IMR-90 (cell line): Measurements from ENCODE around the gene PCDHB11. TPM values are rescaled to one million over a fixed set of nuclear protein-coding genes. Genes with fewer than 3 reads are reported as not detected.
A peak's percentile ranks its signal among the peaks of the same experiment; 100 is the strongest.
"Not testable (repeated sequence)": the region's sequence is repeated elsewhere in the genome, so short reads cannot be mapped to it uniquely, and the experiment has no call there.

Source experiments
- ATAC-seq: fragments of 200-7000 bp; cut with Tn5 transposase; 2 replicates; pipeline ENCODE4 v1.9.1; 2020; ENCODE audit warnings: low read depth, mild to moderate bottlenecking, moderate library complexity
- BruUV-seq: library from RNA; stranded (reverse); fragments of 400-500 nt; replicated peaks from 2 replicates; lab custom pipeline; 2021; lab: Mats Ljungman, UMichigan
- CTCF ChIA-PET: fragments of 300-600 bp; formaldehyde crosslinking; extraction: SDS; loops from one replicate; lab custom pipeline; 2021; ENCODE audit warnings: antibody characterized with exemption; lab: Yijun Ruan, JAX
- POLR2A ChIA-PET: fragments of 300-600 bp; sonication (Branson Sonifier 250); formaldehyde crosslinking; loops from one replicate; lab custom pipeline; 2022; ENCODE audit warnings: antibody characterized with exemption; ENCODE audit not compliant: unreplicated experiment; lab: Charles Lee
- DNase-seq: peaks from one replicate; pipeline ENCODE4 v3.0.0; 2013
- H2AFZ ChIP-seq: replicated peaks from 2 replicates; pipeline ENCODE3; 2013; ENCODE audit warnings: low read length, mild to moderate bottlenecking; ENCODE audit not compliant: poor library complexity
- H2AK5ac ChIP-seq: 2 replicates; pipeline ENCODE4 v1.6.1; 2013; ENCODE audit warnings: low read depth, low read length, inconsistent platforms
- H2AK9ac ChIP-seq: replicated peaks from 2 replicates; pipeline ENCODE3; 2013; ENCODE audit warnings: mild to moderate bottlenecking, low read depth, low read length, moderate library complexity; ENCODE audit not compliant: poor library complexity
- H2BK120ac ChIP-seq: 2 replicates; pipeline ENCODE4 v1.6.1; 2013; ENCODE audit warnings: low read depth, low read length, inconsistent platforms
- H2BK15ac ChIP-seq: 3 replicates; pipeline ENCODE4 v1.6.1; 2013; ENCODE audit warnings: low read depth, low read length, inconsistent platforms
- H2BK20ac ChIP-seq: 2 replicates; pipeline ENCODE4 v1.6.1; 2013; ENCODE audit warnings: low read depth, mild to moderate bottlenecking, inconsistent platforms, low read length, moderate library complexity
- H2BK5ac ChIP-seq: 2 replicates; pipeline ENCODE4 v1.6.1; 2013; ENCODE audit warnings: mild to moderate bottlenecking, low read depth, low read length, inconsistent platforms; ENCODE audit not compliant: poor library complexity, severe bottlenecking
- H3K14ac ChIP-seq: replicated peaks from 2 replicates; pipeline ENCODE4 v1.6.1; 2013; ENCODE audit warnings: low read depth, low read length, inconsistent platforms
- H3K18ac ChIP-seq: 2 replicates; pipeline ENCODE4 v1.6.1; 2013; ENCODE audit warnings: low read depth, low read length, control low read depth
- H3K23ac ChIP-seq: 2 replicates; pipeline ENCODE4 v1.6.1; 2013; ENCODE audit warnings: low read depth, low read length, inconsistent platforms
- H3K27ac ChIP-seq: 2 replicates; pipeline ENCODE4 v1.5.1; 2013; ENCODE audit warnings: mild to moderate bottlenecking, control low read depth, low read length; ENCODE audit not compliant: insufficient read depth
- H3K27me3 ChIP-seq: 2 replicates; pipeline ENCODE4 v1.6.1; 2013; ENCODE audit warnings: low read length; ENCODE audit not compliant: control insufficient read depth, insufficient read depth
- H3K36me3 ChIP-seq: 2 replicates; pipeline ENCODE4 v1.6.1; 2013; ENCODE audit warnings: low read length, mixed read lengths; ENCODE audit not compliant: control insufficient read depth, insufficient read depth
- H3K4ac ChIP-seq: 2 replicates; pipeline ENCODE4 v1.6.1; 2013; ENCODE audit warnings: low read depth, low read length, inconsistent platforms
- H3K4me1 ChIP-seq: 2 replicates; pipeline ENCODE4 v1.6.1; 2013; ENCODE audit warnings: low read length, mixed read lengths; ENCODE audit not compliant: control insufficient read depth, insufficient read depth
- H3K4me2 ChIP-seq: 2 replicates; pipeline ENCODE4 v1.6.1; 2013; ENCODE audit warnings: low read depth, mild to moderate bottlenecking, control low read depth, low read length, moderate library complexity
- H3K4me3 ChIP-seq: 2 replicates; pipeline ENCODE4 v1.5.1; 2013; ENCODE audit warnings: low read depth, mild to moderate bottlenecking, control low read depth, low read length, moderate library complexity; ENCODE audit not compliant: insufficient read depth
- H3K56ac ChIP-seq: 2 replicates; pipeline ENCODE4 v1.6.1; 2013; ENCODE audit warnings: low read length, inconsistent platforms; ENCODE audit not compliant: insufficient read depth; ENCODE audit errors: extremely low read depth
- H3K79me1 ChIP-seq, 2 experiments: 2 replicates each; pipeline ENCODE4 v1.6.1; 2013; ENCODE audit warnings: low read length in 2 of 2, inconsistent platforms in 1 of 2, low read depth in 1 of 2
- H3K9ac ChIP-seq: 2 replicates; pipeline ENCODE4 v1.6.1; 2013; ENCODE audit warnings: low read depth, low read length, control low read depth
- H3K9me1 ChIP-seq: 2 replicates; pipeline ENCODE4 v1.6.1; 2013; ENCODE audit warnings: low read length, inconsistent platforms; ENCODE audit not compliant: insufficient read depth
- H3K9me3 ChIP-seq: 2 replicates; pipeline ENCODE4 v1.6.1; 2013; ENCODE audit warnings: low read length; ENCODE audit not compliant: control insufficient read depth, insufficient read depth
- H4K20me1 ChIP-seq: 2 replicates; pipeline ENCODE4 v1.6.1; 2013; ENCODE audit warnings: low read length, inconsistent platforms; ENCODE audit not compliant: insufficient read depth
- H4K5ac ChIP-seq: 2 replicates; pipeline ENCODE4 v1.6.1; 2013; ENCODE audit warnings: mild to moderate bottlenecking, low read depth, low read length, control low read depth
- H4K8ac ChIP-seq, 2 experiments: 2 replicates each; pipeline ENCODE4 v1.6.1; 2013; ENCODE audit warnings: low read depth in 2 of 2, low read length in 2 of 2, control low read depth in 1 of 2, inconsistent platforms in 1 of 2
- H4K91ac ChIP-seq: 2 replicates; pipeline ENCODE4 v1.6.1; 2013; ENCODE audit warnings: low read depth, low read length, inconsistent platforms; ENCODE audit not compliant: insufficient read depth
- BHLHE40 ChIP-seq: fragments of 150-350 bp; IDR thresholded peaks from 2 replicates; pipeline ENCODE4 v1.6.1; 2016; ENCODE audit warnings: mild to moderate bottlenecking, low read depth, low read length
- CTCF ChIP-seq: conservative IDR thresholded peaks from 2 replicates; pipeline ENCODE4 v1.5.1; 2012; ENCODE audit warnings: mild to moderate bottlenecking, low read depth, low read length, improper control_type of control experiment
- RAD21 ChIP-seq: IDR thresholded peaks from 2 replicates; pipeline ENCODE4 v1.6.1; 2012; ENCODE audit warnings: low read length, improper control_type of control experiment
- RFX5 ChIP-seq: IDR thresholded peaks from 2 replicates; pipeline ENCODE4 v1.8.0; 2012; ENCODE audit warnings: low read depth, mild to moderate bottlenecking, low read length, moderate library complexity
- SMC3 ChIP-seq: fragments of 150-350 bp; IDR thresholded peaks from 2 replicates; pipeline ENCODE4 v1.6.1; 2016; ENCODE audit warnings: low read depth, mild to moderate bottlenecking, antibody characterized with exemption, low read length, moderate library complexity
- WGBS, 2 experiments: methylation state at CpG; one replicate each; pipeline versions ENCODE4 v1.1.5 to v1.1.7; 2013; ENCODE audit warnings: missing lambda C conversion rate in 2 of 2; ENCODE audit not compliant: insufficient read length in 1 of 2; ENCODE audit errors: extremely low coverage in 2 of 2; 5-methylcytosine and 5-hydroxymethylcytosine counted together
- dilution Hi-C: fragments of 300-500 bp; cut with HindIII; formaldehyde crosslinking; loops from one replicate; pipeline ENCODE4 v1.14.3; 2018; ENCODE audit warnings: low sequenced_read_pairs; ENCODE audit not compliant: unreplicated experiment
- in situ Hi-C: fragments of 300-500 bp; cut with MboI; formaldehyde crosslinking; loops from 3 replicates; pipeline ENCODE4 v1.14.3; 2019; ENCODE audit warnings: low sequenced_read_pairs, inconsistent platforms, mixed read lengths
- intact Hi-C: fragments of 100-400 bp; cut with micrococcal nuclease; formaldehyde crosslinking; loops from 2 replicates; pipeline ENCODE4 v1.10.0; 2022
- polyA plus RNA-seq, 3 experiments: library from polyadenylated mRNA; depleted of rRNA; stranded (reverse); fragments of >200 nt; gene quantifications; 2 replicates each; pipeline ENCODE4 v1.2.3, GENCODE V29; 2012; ENCODE audit warnings: low replicate concordance in 1 of 3
- total RNA-seq: library from RNA; depleted of rRNA; stranded (reverse); fragments of >200 nt; gene quantifications from 2 replicates; pipeline ENCODE4 v1.2.3, GENCODE V29; 2012

Gene PCDHB11
- total and polyA plus RNA-seq, 2 of the 4 experiments (the other 2 are of a cell fraction): under 0.01 to 0.05 TPM

DNA sequence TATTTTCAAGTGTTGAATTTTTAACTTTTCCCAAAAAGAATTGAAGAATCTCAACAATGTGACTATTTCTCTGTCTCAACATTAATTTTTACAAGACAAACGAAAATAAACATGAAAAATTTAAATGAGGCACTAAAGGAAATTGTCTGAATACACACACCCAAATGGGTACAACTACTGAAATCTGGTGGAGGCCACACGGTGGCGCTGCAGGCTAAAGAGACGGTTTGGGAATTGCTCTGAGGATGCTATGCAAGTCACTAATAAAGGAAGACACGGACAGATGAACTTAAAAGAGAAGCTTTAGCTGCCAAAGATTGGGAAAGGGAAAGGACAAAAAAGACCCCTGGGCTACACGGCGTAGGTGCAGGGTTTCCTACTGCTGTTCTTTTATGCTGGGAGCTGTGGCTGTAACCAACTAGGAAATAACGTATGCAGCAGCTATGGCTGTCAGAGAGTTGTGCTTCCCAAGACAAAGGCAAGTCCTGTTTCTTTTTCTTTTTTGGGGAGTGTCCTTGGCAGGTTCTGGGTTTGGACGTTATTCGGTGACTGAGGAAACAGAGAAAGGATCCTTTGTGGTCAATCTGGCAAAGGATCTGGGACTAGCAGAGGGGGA lies 7.2 kb upstream of the PCDHB11 start, which contains the start of gene PCDHB10:
TSS of gene PCDHB10 (plus strand) at position 244 of the 616 bp plus-strand sequence. CDS start at position 444, 200 bp downstream.
- Histone ChIP-seq H3K9ac (peak within 1 kb of the TSS; percentile 75), H3K27me3 (no peaks in the 10 kb centered on the region), H3K4ac (no peak within 1 kb of the TSS), H2BK20ac (no peak within 1 kb of the TSS), H3K9me1 (no peaks in the 10 kb centered on the region), H3K79me1 (no peaks in the 10 kb centered on the region), H4K5ac (no peak within 1 kb of the TSS), H3K14ac (no peak within 1 kb of the TSS), H3K4me3 (peak within 1 kb of the TSS; percentile 58), H3K4me2 (peak within 1 kb of the TSS; percentile 88), H4K8ac (no peak within 1 kb of the TSS), H3K18ac (no peak within 1 kb of the TSS), H3K36me3 (no peaks in the 10 kb centered on the region), H4K20me1 (no peaks in the 10 kb centered on the region), H3K56ac (no peak within 1 kb of the TSS), H2AFZ (no peak within 1 kb of the TSS), H4K91ac (no peak within 1 kb of the TSS), H2BK120ac (no peak within 1 kb of the TSS), H3K9me3 (peaks cover 10% of the 10 kb centered on the region; the same call in 1 of the 2 replicates), H2BK15ac (no peak within 1 kb of the TSS), H3K23ac (no peak within 1 kb of the TSS), H3K27ac (no peak within 1 kb of the TSS), H2AK5ac (no peak within 1 kb of the TSS), H2AK9ac (no peak within 1 kb of the TSS), H2BK5ac (no peak within 1 kb of the TSS), H3K4me1 (no peaks in the 10 kb centered on the region)
- DNase-seq (peak; percentile 5), ATAC-seq (peak; percentile 59; the same call in 1 of the 2 replicates)
- WGBS, 2 experiments: 0% methylated on average over 4 of the region's 10 CpGs; no CpG with 5 or more reads in 1 of the 2 experiments
- TF ChIP-seq RFX5 (no peak), SMC3 (no peak), CTCF (peak; percentile 35), RAD21 (peak; percentile 22; the same call in 1 of the 2 replicates), BHLHE40 (no peak)
- intact Hi-C loops: no loop called here
- POLR2A ChIA-PET: no interaction called here
- BruUV-seq: no TSS peak
- in situ Hi-C loops: no loop called here
- dilution Hi-C loops: no loop called here
- CTCF ChIA-PET: interaction anchor here (0.7 kb wide), 1 partner anchor 371 kb away, joined by 3 read pairs; no protein-coding TSS in a partner anchor

DNA sequence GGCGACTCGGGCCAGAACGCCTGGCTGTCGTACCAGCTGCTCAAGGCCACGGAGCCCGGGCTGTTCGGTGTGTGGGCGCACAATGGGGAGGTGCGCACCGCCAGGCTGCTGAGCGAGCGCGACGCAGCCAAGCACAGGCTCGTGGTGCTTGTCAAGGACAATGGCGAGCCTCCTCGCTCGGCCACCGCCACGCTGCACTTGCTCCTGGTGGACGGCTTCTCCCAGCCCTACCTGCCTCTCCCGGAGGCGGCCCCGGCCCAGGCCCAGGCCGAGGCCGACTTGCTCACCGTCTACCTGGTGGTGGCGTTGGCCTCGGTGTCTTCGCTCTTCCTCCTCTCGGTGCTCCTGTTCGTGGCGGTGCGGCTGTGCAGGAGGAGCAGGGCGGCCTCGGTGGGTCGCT lies 5.1 kb upstream of the PCDHB11 start:
- H2AFZ ChIP-seq, ATAC-seq, in situ Hi-C loops, H3K14ac ChIP-seq, H3K4me3 ChIP-seq, H3K4me2 ChIP-seq, CTCF ChIA-PET, H3K79me1 ChIP-seq, BruUV-seq, H3K36me3 ChIP-seq, H2AK9ac ChIP-seq, H2BK120ac ChIP-seq, H3K23ac ChIP-seq, POLR2A ChIA-PET, DNase-seq, H4K91ac ChIP-seq, H3K9me1 ChIP-seq, intact Hi-C loops, H3K9ac ChIP-seq, H4K20me1 ChIP-seq, H3K4ac ChIP-seq, H3K27me3 ChIP-seq, H3K27ac ChIP-seq, H4K8ac ChIP-seq, H2BK5ac ChIP-seq, H2AK5ac ChIP-seq, H3K56ac ChIP-seq, dilution Hi-C loops, H3K4me1 ChIP-seq, H3K18ac ChIP-seq, H2BK20ac ChIP-seq, H2BK15ac ChIP-seq, H3K9me3 ChIP-seq, H4K5ac ChIP-seq: not testable (repeated sequence)
- WGBS, 2 experiments: 14% methylated on average over 7 of the region's 37 CpGs; no CpG with 5 or more reads in 1 of the 2 experiments
